ENCODE results near the gene PNPT1. TPM values are rescaled to one million over a fixed set of nuclear protein-coding genes. Genes with fewer than 3 reads are reported as not detected.

PNPT1 gene
- total RNA-seq, 1 experiment from 2014 or later: 33.4 TPM

GRCh38 chr2:55721596-55722215, 28.1 kb upstream of the PNPT1 start:
- Histone ChIP-seq H4K91ac (ENCODE audit: insufficient read length, low read depth, low read length) (no peak overlapping the region), H2BK20ac (ENCODE audit: low read depth, low read length, poor library complexity, severe bottlenecking) (no peak overlapping the region), H3K4me1 (ENCODE audit: insufficient read depth, low read length) (no peaks in the 10 kb centered on the region; the same call in 1 of the 2 replicates), H2AK5ac (ENCODE audit: insufficient read length, low read length) (no peak overlapping the region), H3K9ac (ENCODE audit: extremely low read depth, insufficient read length, low read length) (no peak overlapping the region), H2BK120ac (ENCODE audit: low read depth, low read length, poor library complexity, severe bottlenecking) (no peak overlapping the region), H3K79me2 (ENCODE audit: insufficient read depth, low read length) (no peaks in the 10 kb centered on the region), H3K18ac (ENCODE audit: insufficient read length, low read depth, low read length) (no peak overlapping the region), H4K5ac (ENCODE audit: insufficient read length, low read depth, low read length) (no peak overlapping the region), H3K23ac (ENCODE audit: insufficient read length, low read depth, low read length) (no peak overlapping the region), H3K23me2 (ENCODE audit: insufficient read length, low read depth, low read length, poor library complexity, severe bottlenecking) (no peaks in the 10 kb centered on the region), H3K14ac (ENCODE audit: insufficient read depth, low read length) (no peak overlapping the region), H3K56ac (ENCODE audit: insufficient read length, low read depth, low read length) (no peak overlapping the region), H2BK12ac (ENCODE audit: insufficient read length, low read depth, low read length) (no peak overlapping the region), H3T11ph (ENCODE audit: low read length) (no peak overlapping the region), H4K20me1 (ENCODE audit: control insufficient read depth, insufficient read depth, insufficient read length) (no peaks in the 10 kb centered on the region), H4K8ac (replicated peaks; ENCODE audit: insufficient read length, low read depth, low read length) (no peak overlapping the region), H3K79me1 (ENCODE audit: insufficient read depth, low read depth, low read length, poor library complexity, severe bottlenecking) (no peaks in the 10 kb centered on the region), H3K9me3 (ENCODE audit: control insufficient read depth, low read depth, low read length) (no peaks in the 10 kb centered on the region), H3K27ac (ENCODE audit: insufficient read length, low read depth, low read length) (no peak overlapping the region), H2AFZ (ENCODE audit: low read length) (no peak overlapping the region), H2BK15ac (ENCODE audit: low read depth, low read length) (no peak overlapping the region), H3K4ac (ENCODE audit: low read depth, low read length) (no peak overlapping the region), H3K27me3 (ENCODE audit: insufficient read depth, low read length) (no peaks in the 10 kb centered on the region), H3K4me2 (ENCODE audit: insufficient read depth, insufficient read length, low read length) (no peak overlapping the region), H2BK5ac (ENCODE audit: insufficient read length, low read length) (no peak overlapping the region)
- TF ChIP-seq CTCF (conservative IDR thresholded peaks at IDR 0.05): no peak
- H3K36me3 Mint-ChIP-seq (ENCODE audit: insufficient read depth in 1 of 3, low read depth in 3 of 3): no peaks in the 10 kb centered on the region
- WGBS (ENCODE audit: extremely low coverage, insufficient read length, low lambda C conversion rate): no CpG with 5 or more reads among the region's 5 CpGs
- no peak overlapping the region for H3K4me3 Mint-ChIP-seq
- peaks cover 13 to 23% of the 10 kb centered on the region in 2 experiments for H3K4me1 Mint-ChIP-seq
- H3K27me3 Mint-ChIP-seq (ENCODE audit: low read depth): no peaks in the 10 kb centered on the region; the same call in none of the 2 replicates
- H3K27ac Mint-ChIP-seq: no peak overlapping the region
- no peaks in the 10 kb centered on the region for H3K9me3 Mint-ChIP-seq
- DNase-seq: no peak

Measured in H9 (cell line).